Endometrial microvascular endothelial cells (primary cell): ENCODE measurements around the gene CRTAC1. TPM values are rescaled to one million over a fixed set of nuclear protein-coding genes. Genes with fewer than 3 reads are reported as not detected.

Source experiments
- in situ Hi-C: cut with HindIII; loops from 2 replicates; pipeline ENCODE4 v1.10.0; 2017; ENCODE audit warnings: low sequenced_read_pairs, low pct_unique_long_range_greater_than_20kb; ENCODE audit errors: inconsistent ontology term
- total RNA-seq: library from RNA; depleted of rRNA; stranded (reverse); fragments of >200 nt; gene quantifications from one replicate; pipeline ENCODE4 v1.2.3, GENCODE V29; 2015; ENCODE audit errors: inconsistent ontology term

Gene CRTAC1
- total RNA-seq, 1 donor from 2014 or later, result not detected

- in situ Hi-C loops, result no loop called here
These were observed 31.1 kb downstream of the CRTAC1 start for GRCh38 chr10:97999066-97999922.

GRCh38 chr10:97991871-97992270 is 38.5 kb downstream of the CRTAC1 start:
- in situ Hi-C loops, result no loop called here

GRCh38 chr10:97981816-97982215 is 48.6 kb downstream of the CRTAC1 start:
- in situ Hi-C loops, result no loop called here

GRCh38 chr10:97977673-97978072 is 52.7 kb downstream of the CRTAC1 start:
- in situ Hi-C loops, result no loop called here

- in situ Hi-C loops, result no loop called here
These were observed 54.8 kb downstream of the CRTAC1 start for GRCh38 chr10:97975598-97975997.

GRCh38 chr10:97974526-97975525 is 55.6 kb downstream of the CRTAC1 start:
- in situ Hi-C loops, result no loop called here

GRCh38 chr10:97974100-97974499 is 56.3 kb downstream of the CRTAC1 start:
- in situ Hi-C loops, result no loop called here

- in situ Hi-C loops, result no loop called here
These were observed 60.8 kb downstream of the CRTAC1 start for GRCh38 chr10:97969538-97970079.

- in situ Hi-C loops, result no loop called here
These were observed 65.7 kb downstream of the CRTAC1 start for GRCh38 chr10:97964748-97965147.

GRCh38 chr10:97961945-97962344 is 68.5 kb downstream of the CRTAC1 start:
- in situ Hi-C loops, result no loop called here

GRCh38 chr10:97960269-97961056 is 70.0 kb downstream of the CRTAC1 start:
- in situ Hi-C loops, result no loop called here

- in situ Hi-C loops, result no loop called here
These were observed 81.0 kb downstream of the CRTAC1 start for GRCh38 chr10:97949462-97949861.

- in situ Hi-C loops, result no loop called here
These were observed 81.6 kb downstream of the CRTAC1 start for GRCh38 chr10:97948822-97949221.

- in situ Hi-C loops, result no loop called here
These were observed 85.6 kb downstream of the CRTAC1 start for GRCh38 chr10:97944772-97945171.

GRCh38 chr10:97943294-97943693 is 87.1 kb downstream of the CRTAC1 start:
- in situ Hi-C loops, result no loop called here

- in situ Hi-C loops, result no loop called here
These were observed 89.9 kb downstream of the CRTAC1 start for GRCh38 chr10:97940534-97940933.

GRCh38 chr10:97939446-97939990 is 90.9 kb downstream of the CRTAC1 start:
- in situ Hi-C loops, result no loop called here

GRCh38 chr10:97937928-97938327 is 92.5 kb downstream of the CRTAC1 start:
- in situ Hi-C loops, result no loop called here
